ENCODE measurements around the gene NKIRAS1.

GRCh38 chr3:23859012-23859743 lies 57.6 kb downstream of the NKIRAS1 start:
- TF ChIP-seq, protein P1, sequence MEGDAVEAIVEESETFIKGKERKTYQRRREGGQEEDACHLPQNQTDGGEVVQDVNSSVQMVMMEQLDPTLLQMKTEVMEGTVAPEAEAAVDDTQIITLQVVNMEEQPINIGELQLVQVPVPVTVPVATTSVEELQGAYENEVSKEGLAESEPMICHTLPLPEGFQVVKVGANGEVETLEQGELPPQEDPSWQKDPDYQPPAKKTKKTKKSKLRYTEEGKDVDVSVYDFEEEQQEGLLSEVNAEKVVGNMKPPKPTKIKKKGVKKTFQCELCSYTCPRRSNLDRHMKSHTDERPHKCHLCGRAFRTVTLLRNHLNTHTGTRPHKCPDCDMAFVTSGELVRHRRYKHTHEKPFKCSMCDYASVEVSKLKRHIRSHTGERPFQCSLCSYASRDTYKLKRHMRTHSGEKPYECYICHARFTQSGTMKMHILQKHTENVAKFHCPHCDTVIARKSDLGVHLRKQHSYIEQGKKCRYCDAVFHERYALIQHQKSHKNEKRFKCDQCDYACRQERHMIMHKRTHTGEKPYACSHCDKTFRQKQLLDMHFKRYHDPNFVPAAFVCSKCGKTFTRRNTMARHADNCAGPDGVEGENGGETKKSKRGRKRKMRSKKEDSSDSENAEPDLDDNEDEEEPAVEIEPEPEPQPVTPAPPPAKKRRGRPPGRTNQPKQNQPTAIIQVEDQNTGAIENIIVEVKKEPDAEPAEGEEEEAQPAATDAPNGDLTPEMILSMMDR (IDR thresholded peaks at IDR 0.05), result no peak
- TF ChIP-seq POLR2A (IDR thresholded peaks at IDR 0.05), result no peak

Measured in thyroid gland (tissue), 4 donors.